Fibroblast of lung (primary cell): Measurements from ENCODE around the gene SRSF5. TPM values are rescaled to one million over a fixed set of nuclear protein-coding genes. Genes with fewer than 3 reads are reported as not detected.
"Not testable (repeated sequence)": the region's sequence is repeated elsewhere in the genome, so short reads cannot be mapped to it uniquely, and the experiment has no call there.

Experiments
- DNase-seq, 2 donors: peaks; one replicate each; pipeline versions ENCODE4 v3.0.0 to v3.0.0-alpha.2; 2010; ENCODE audit warnings: low read depth in 2 of 2
- H2AFZ ChIP-seq: 2 replicates; pipeline ENCODE4 v1.5.1; 2012; ENCODE audit warnings: low read length, control low read depth, inconsistent platforms
- H3K27ac ChIP-seq: 2 replicates; pipeline ENCODE4 v1.5.1; 2011; ENCODE audit warnings: low read length, control low read depth; ENCODE audit not compliant: insufficient read depth
- H3K27me3 ChIP-seq: 2 replicates; pipeline ENCODE4 v1.5.1; 2011; ENCODE audit warnings: mild to moderate bottlenecking, low read length; ENCODE audit not compliant: control insufficient read depth, insufficient read depth
- H3K36me3 ChIP-seq: 2 replicates; pipeline ENCODE4 v1.5.1; 2011; ENCODE audit warnings: low read length; ENCODE audit not compliant: control insufficient read depth, insufficient read depth
- H3K4me1 ChIP-seq: 2 replicates; pipeline ENCODE4 v1.5.1; 2011; ENCODE audit warnings: low read length; ENCODE audit not compliant: control insufficient read depth, insufficient read depth; ENCODE audit errors: extremely low read depth
- H3K4me2 ChIP-seq: 2 replicates; pipeline ENCODE4 v1.5.1; 2011; ENCODE audit warnings: low read length, control low read depth; ENCODE audit not compliant: insufficient read depth; ENCODE audit errors: extremely low read depth
- H3K4me3 ChIP-seq, 4 experiments: fragments of 200-600 bp in 1 of 4; sonication (generic) in 1 of 4; replicated peaks in 1 of 4; 2 replicates each; pipeline ENCODE4 v1.5.1; 2011 to 2016; ENCODE audit warnings: low read length in 4 of 4, low read depth in 3 of 4, mild to moderate bottlenecking in 3 of 4, control low read depth in 2 of 4, inconsistent platforms in 1 of 4, mixed read lengths in 1 of 4; ENCODE audit not compliant: insufficient read depth in 1 of 4; ENCODE audit errors: control extremely low read depth in 1 of 4
- H3K79me2 ChIP-seq: 2 replicates; pipeline ENCODE4 v1.5.1; 2012; ENCODE audit warnings: mild to moderate bottlenecking, low read length, inconsistent platforms; ENCODE audit not compliant: control insufficient read depth, insufficient read depth
- H3K9ac ChIP-seq: 2 replicates; pipeline ENCODE4 v1.5.1; 2011; ENCODE audit warnings: mild to moderate bottlenecking, low read length, control low read depth; ENCODE audit not compliant: insufficient read depth
- H3K9me3 ChIP-seq: 2 replicates; pipeline ENCODE4 v1.5.1; 2012; ENCODE audit warnings: low read depth, low read length; ENCODE audit not compliant: control insufficient read depth, insufficient read depth
- H4K20me1 ChIP-seq: 2 replicates; pipeline ENCODE4 v1.5.1; 2011; ENCODE audit warnings: low read length; ENCODE audit not compliant: control insufficient read depth, insufficient read depth; ENCODE audit errors: extremely low read depth
- CTCF ChIP-seq, 2 donors: IDR thresholded peaks in 1 of 2; conservative IDR thresholded peaks in 1 of 2; 1 replicate in 1 of 2; 2 replicates in 1 of 2; pipeline ENCODE4 v1.5.1; 2011 to 2012; ENCODE audit warnings: low read length in 2 of 2, control low read depth in 1 of 2, inconsistent platforms in 1 of 2, low read depth in 1 of 2, mild to moderate bottlenecking in 1 of 2
- EZH2 ChIP-seq: IDR thresholded peaks from 2 replicates; pipeline ENCODE4 v1.5.1; 2012; ENCODE audit warnings: low read length, control low read depth, mild to moderate bottlenecking; ENCODE audit errors: missing control alignments
- polyA plus RNA-seq, 2 donors: library from polyadenylated mRNA; depleted of rRNA in 1 of 2; stranded (reverse) in 1 of 2; unstranded in 1 of 2; fragments of >200 nt; gene quantifications; 2 replicates each; pipeline ENCODE4 v1.2.1, GENCODE V29; 2011 to 2012; ENCODE audit warnings: missing spikeins in 1 of 2
- total RNA-seq: library from RNA; depleted of rRNA; stranded (reverse); fragments of >200 nt; gene quantifications from 2 replicates; pipeline ENCODE4 v1.2.1, GENCODE V29; 2014

The SRSF5 gene
- total and polyA plus RNA-seq, 2 donors (not counting 1 experiment from before 2014, with no cell fraction given) = 141 to 283 TPM

DNA sequence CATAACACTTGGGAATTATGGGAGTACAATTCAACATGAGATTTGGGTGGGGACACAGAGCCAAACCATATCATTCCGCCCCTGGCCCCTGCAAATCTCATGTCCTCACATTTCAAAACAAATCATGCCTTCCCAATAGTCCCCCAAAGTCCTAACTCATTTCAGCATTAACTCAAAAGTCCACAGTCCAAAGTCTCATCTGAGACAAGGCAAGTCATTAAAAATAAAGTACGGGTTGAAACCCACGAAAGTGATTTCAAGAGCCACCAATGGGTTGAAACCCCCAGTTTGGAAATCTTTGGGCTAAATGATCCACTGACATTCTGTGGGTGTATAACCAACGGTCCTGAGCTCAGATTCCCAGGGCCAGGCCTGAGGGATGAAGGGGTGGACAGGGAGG, 30.5 kb upstream of the SRSF5 start:
- H3K36me3 ChIP-seq, H3K4me1 ChIP-seq, H3K4me3 ChIP-seq, H2AFZ ChIP-seq, DNase-seq, H3K9me3 ChIP-seq, H4K20me1 ChIP-seq, H3K79me2 ChIP-seq, H3K9ac ChIP-seq, H3K4me2 ChIP-seq, H3K27me3 ChIP-seq, H3K27ac ChIP-seq: not testable (repeated sequence)

- H2AFZ ChIP-seq = no peak overlapping the region
- no peak overlapping the region for H3K4me3 ChIP-seq
- H4K20me1 ChIP-seq = no peaks in the 10 kb centered on the region
- H3K27ac ChIP-seq = no peak overlapping the region
- peaks cover 5% of the 10 kb centered on the region for H3K27me3 ChIP-seq
- no peak for DNase-seq
- no peaks in the 10 kb centered on the region for H3K79me2 ChIP-seq
- H3K4me2 ChIP-seq = no peak overlapping the region
- TF ChIP-seq CTCF (conservative IDR thresholded peaks at IDR 0.05 in 1 of 2, IDR thresholded peaks at IDR 0.05 in 1 of 2; ENCODE audit: low read depth in 1 of 2, low read length in 2 of 2) = no peak
- no peak for TF ChIP-seq EZH2
- H3K36me3 ChIP-seq = no peaks in the 10 kb centered on the region
- no peaks in the 10 kb centered on the region for H3K4me1 ChIP-seq
- H3K9me3 ChIP-seq = no peaks in the 10 kb centered on the region
- H3K9ac ChIP-seq = no peak overlapping the region
These were observed 25.9 kb upstream of the SRSF5 start for GRCh38 chr14:69741055-69741454.

- Histone ChIP-seq H4K20me1 (no peaks in the 10 kb centered on the region), H3K79me2 (no peaks in the 10 kb centered on the region), H2AFZ (no peak overlapping the region), H3K36me3 (no peaks in the 10 kb centered on the region), H3K27ac (no peak overlapping the region), H3K9ac (no peak overlapping the region), H3K9me3 (no peaks in the 10 kb centered on the region), H3K4me2 (no peak overlapping the region), H3K4me3 (no peak overlapping the region), H3K4me1 (no peaks in the 10 kb centered on the region), H3K27me3 (no peaks in the 10 kb centered on the region)
- TF ChIP-seq CTCF (conservative IDR thresholded peaks at IDR 0.05 in 1 of 2, IDR thresholded peaks at IDR 0.05 in 1 of 2; ENCODE audit: low read depth in 1 of 2, low read length in 2 of 2) (no peak), EZH2 (no peak)
- no peak for DNase-seq
These were observed 17.0 kb upstream of the SRSF5 start for GRCh38 chr14:69749956-69750355.
